Adrenal gland (tissue), 12 donors: Measurements from ENCODE around the gene ZBTB40. TPM values are rescaled to one million over a fixed set of nuclear protein-coding genes. Genes with fewer than 3 reads are reported as not detected.

ENCODE experiments used
- DNase-seq, 7 donors: peaks; one replicate each; pipeline ENCODE4 v3.0.0-alpha.2; 2019 to 2020
- H3K27ac ChIP-seq, 5 donors: fragments of 200-600 bp; sonication (generic) in 4 of 5; 1 replicate in 3 of 5; 2 replicates in 2 of 5; pipeline versions ENCODE4 v1.5.1 to v1.8.0; 2016 to 2020; ENCODE audit warnings: mild to moderate bottlenecking in 1 of 5
- H3K27me3 ChIP-seq: fragments of 200-600 bp; 2 replicates; pipeline ENCODE4 v1.8.0; 2021
- H3K36me3 ChIP-seq, 2 donors: fragments of 200-600 bp; replicated peaks in 1 of 2; 1 replicate in 1 of 2; 2 replicates in 1 of 2; pipeline versions ENCODE4 v1.5.1 to v1.8.0; 2018 to 2022
- H3K4me1 ChIP-seq, 2 donors: fragments of 200-600 bp; replicated peaks in 1 of 2; 1 replicate in 1 of 2; 2 replicates in 1 of 2; pipeline versions ENCODE4 v1.5.1 to v1.8.0; 2018 to 2021
- H3K4me3 ChIP-seq, 4 donors: fragments of 200-600 bp; sonication (generic) in 3 of 4; one replicate each; pipeline ENCODE4 v1.5.1; 2016 to 2018
- H3K9me3 ChIP-seq, 3 donors: fragments of 200-600 bp; sonication (generic) in 1 of 3; replicated peaks in 1 of 3; 1 replicate in 2 of 3; 2 replicates in 1 of 3; pipeline versions ENCODE4 v1.5.1 to v1.8.0; 2016 to 2021
- POLR2A ChIP-seq, 2 donors: fragments of 450-650 bp; IDR thresholded peaks; one replicate each; pipeline ENCODE4 v1.6.1; 2017; ENCODE audit warnings: antibody characterized with exemption in 2 of 2, mild to moderate bottlenecking in 2 of 2, moderate library complexity in 1 of 2
- WGBS, 4 donors: extraction: QIAGEN DNeasy Blood & Tissue Kit in 2 of 4; methylation state at CpG; one replicate each; pipeline versions ENCODE4 v1.1.5 to v1.1.7; 2013 to 2017; 5-methylcytosine and 5-hydroxymethylcytosine counted together
- intact Hi-C, 2 donors: fragments of 100-400 bp; cut with DNase I; formaldehyde crosslinking; loops; one replicate each; pipeline versions ENCODE4 v1.14.1 to v1.15.0; 2022 to 2023
- polyA plus RNA-seq, 3 donors: library from polyadenylated mRNA; stranded (reverse); fragments of 200-250 nt in 2 of 3; fragments of 350-450 nt in 1 of 3; fragmentation: Illumina TruSeq in 1 of 3; extraction: RNeasy Lipid Tissue Mini Kit (QIAGEN cat#74804) in 1 of 3; gene quantifications; one replicate each; pipeline ENCODE4 v1.2.3, GENCODE V29; 2013 to 2014
- total RNA-seq, 9 donors: library from RNA; depleted of rRNA in 4 of 9; stranded (reverse); fragments of >200 nt in 4 of 9; fragments of 120-200 nt in 1 of 9; fragmentation: NEBNext Ultra II Directional in 1 of 9; extraction: Animal tissue kit (Norgen Biotek cat#: 25700) in 1 of 9; gene quantifications; one replicate each; pipeline versions ENCODE4 v1.1.0 to v1.2.4, GENCODE V29; 2013 to 2023
- TF ChIP-seq, protein P1 (sequence below), 6 experiments: fragments of 450-650 bp in 4 of 6; fragments of 200-600 bp in 2 of 6; sonication (generic) in 1 of 6; IDR thresholded peaks; 1 replicate in 5 of 6; 2 replicates in 1 of 6; pipeline versions ENCODE4 v1.5.1 to v1.8.0; 2016 to 2021; ENCODE audit warnings: antibody characterized with exemption in 6 of 6, mild to moderate bottlenecking in 2 of 6, moderate library complexity in 1 of 6
- donor health status: healthy with polysubstance abuse.
- donor health status: Bipolar disorder and iron deficiency.
- donor health status: DM: yes; HTN: yes; CAD: no.
- donor health status: DM: no; HTN: no; CAD: no.
- donor health status: DM: no; HTN: no; CAD: no.
- donor health status: DM: yes; HTN: yes; CAD: no.

ZBTB40 gene
- total and polyA plus RNA-seq, 12 donors: 17.1 to 45.7 (median 27.7) TPM

DNA sequence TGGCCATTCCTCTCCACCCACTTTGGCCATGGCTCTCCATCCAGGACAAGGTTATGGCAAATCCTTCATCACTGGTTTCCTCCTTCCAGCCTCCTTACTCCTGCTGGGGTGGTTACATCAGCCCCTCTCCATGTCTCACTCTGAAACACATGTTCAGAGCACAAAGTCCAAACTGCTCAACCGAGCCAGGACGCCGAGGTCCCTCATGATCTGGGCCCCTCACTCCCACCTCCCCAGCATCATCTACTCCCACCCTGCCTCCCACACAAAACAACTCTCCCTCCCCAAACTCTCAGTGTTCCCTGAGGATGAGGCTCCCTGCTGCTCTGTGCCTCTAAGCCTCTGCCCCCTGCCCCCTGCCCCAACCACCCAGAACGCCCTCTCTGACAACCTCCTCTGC is 33.3 kb upstream of the ZBTB40 start:
- Histone ChIP-seq H3K9me3 (no peaks in the 10 kb centered on the region), H3K4me3 (no peak overlapping the region), H3K27me3 (no peaks in the 10 kb centered on the region), H3K4me1 (peaks cover 0 to 22% of the 10 kb centered on the region in 2 donors), H3K36me3 (no peaks in the 10 kb centered on the region), H3K27ac (no peak overlapping the region)
- intact Hi-C loops: loop anchor here (2.0 to 10.0 kb wide), 2 partner anchors 224 to 284 kb away; partner anchors contain the start of gene C1QC (in 1 of the 2)
- no peak for TF ChIP-seq POLR2A (IDR thresholded peaks at IDR 0.05)
- TF ChIP-seq, protein P1, sequence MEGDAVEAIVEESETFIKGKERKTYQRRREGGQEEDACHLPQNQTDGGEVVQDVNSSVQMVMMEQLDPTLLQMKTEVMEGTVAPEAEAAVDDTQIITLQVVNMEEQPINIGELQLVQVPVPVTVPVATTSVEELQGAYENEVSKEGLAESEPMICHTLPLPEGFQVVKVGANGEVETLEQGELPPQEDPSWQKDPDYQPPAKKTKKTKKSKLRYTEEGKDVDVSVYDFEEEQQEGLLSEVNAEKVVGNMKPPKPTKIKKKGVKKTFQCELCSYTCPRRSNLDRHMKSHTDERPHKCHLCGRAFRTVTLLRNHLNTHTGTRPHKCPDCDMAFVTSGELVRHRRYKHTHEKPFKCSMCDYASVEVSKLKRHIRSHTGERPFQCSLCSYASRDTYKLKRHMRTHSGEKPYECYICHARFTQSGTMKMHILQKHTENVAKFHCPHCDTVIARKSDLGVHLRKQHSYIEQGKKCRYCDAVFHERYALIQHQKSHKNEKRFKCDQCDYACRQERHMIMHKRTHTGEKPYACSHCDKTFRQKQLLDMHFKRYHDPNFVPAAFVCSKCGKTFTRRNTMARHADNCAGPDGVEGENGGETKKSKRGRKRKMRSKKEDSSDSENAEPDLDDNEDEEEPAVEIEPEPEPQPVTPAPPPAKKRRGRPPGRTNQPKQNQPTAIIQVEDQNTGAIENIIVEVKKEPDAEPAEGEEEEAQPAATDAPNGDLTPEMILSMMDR (IDR thresholded peaks at IDR 0.05): no peak
- DNase-seq: no peak
- 58 to 87% (median 75%) methylated on average over 4 of the region's 4 CpGs for WGBS, 4 donors

DNA sequence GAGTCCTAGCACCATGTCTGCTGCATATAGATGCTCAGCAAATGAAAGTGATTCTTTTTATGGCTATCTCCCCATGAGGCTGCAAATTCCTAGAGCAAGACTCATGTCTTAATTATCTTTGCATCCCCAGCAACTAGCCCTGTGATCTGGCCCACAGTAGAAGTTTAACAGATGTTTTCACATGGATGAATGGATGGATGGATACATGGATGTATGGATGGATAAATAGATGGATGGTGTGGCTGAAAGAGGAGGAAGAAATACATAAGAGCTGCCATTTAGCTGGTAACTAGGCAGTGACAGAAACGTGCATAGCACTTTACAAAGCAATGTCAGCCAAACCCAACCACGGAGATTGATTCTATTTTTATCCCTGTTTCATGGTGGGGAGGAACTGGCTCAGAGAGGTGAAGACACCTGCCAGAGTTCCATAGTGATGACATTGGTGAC is 32.7 kb upstream of the ZBTB40 start:
- Histone ChIP-seq H3K27me3 (no peaks in the 10 kb centered on the region), H3K27ac (no peak overlapping the region), H3K4me1 (peaks cover 0 to 15% of the 10 kb centered on the region in 2 donors), H3K36me3 (no peaks in the 10 kb centered on the region), H3K4me3 (no peak overlapping the region), H3K9me3 (no peaks in the 10 kb centered on the region)
- no peak for DNase-seq
- intact Hi-C loops: loop anchor here (2.0 to 10.0 kb wide), 2 partner anchors 224 to 284 kb away; partner anchors contain the start of gene C1QC (in 1 of the 2)
- WGBS, 4 donors: 0 to 4% (median 0%) methylated on average over 2 of the region's 2 CpGs
- TF ChIP-seq, protein P1 (IDR thresholded peaks at IDR 0.05): no peak
- TF ChIP-seq POLR2A (IDR thresholded peaks at IDR 0.05): no peak

DNA sequence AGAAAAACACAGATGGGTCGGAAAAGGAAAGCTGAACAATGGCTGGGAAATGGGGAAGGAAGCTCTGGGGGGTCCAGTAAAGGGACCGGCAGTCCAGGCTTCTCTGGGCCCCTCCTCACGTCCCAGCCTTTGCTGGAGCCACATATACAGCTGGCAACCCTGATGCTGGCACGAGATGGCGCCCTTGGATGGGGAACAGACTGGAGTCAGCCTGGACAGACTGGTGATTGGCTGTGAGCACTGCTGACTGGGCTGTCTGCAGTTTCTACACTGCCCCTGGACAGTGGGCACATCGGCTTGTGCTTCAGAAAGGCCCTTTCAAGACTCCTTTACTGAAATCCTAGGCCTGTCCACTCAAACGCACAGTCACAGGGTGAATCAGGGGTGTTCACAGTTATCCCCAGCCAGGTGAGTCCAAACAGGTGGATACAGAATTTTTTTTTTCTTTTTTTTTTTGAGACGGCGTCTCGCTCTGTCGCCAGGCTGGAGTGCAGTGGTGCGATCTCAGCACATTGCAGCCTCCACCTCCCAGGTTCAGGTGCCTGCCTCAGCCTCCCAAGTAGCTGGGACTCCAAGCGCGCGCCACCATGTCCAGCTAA is 31.1 kb upstream of the ZBTB40 start:
- DNase-seq: peak; percentile 86 to 96 (median 92)
- H3K9me3 ChIP-seq: no peaks in the 10 kb centered on the region
- H3K4me1 ChIP-seq: peaks cover 0 to 8% of the 10 kb centered on the region in 2 donors
- H3K27ac ChIP-seq: no peak overlapping the region
- no peak overlapping the region for H3K4me3 ChIP-seq
- intact Hi-C loops: loop anchor here in 1 of 2 donors (2.0 to 10.0 kb wide), 2 partner anchors 104 to 222 kb away; partner anchors contain the start of gene C1QC
- no peak for TF ChIP-seq POLR2A (IDR thresholded peaks at IDR 0.05)
- TF ChIP-seq, protein P1 (IDR thresholded peaks at IDR 0.05): peak; percentile 34 to 97 (median 90)
- 37 to 55% (median 49%) methylated on average over 12 to 15 of the region's 15 CpGs for WGBS, 4 donors
- no peaks in the 10 kb centered on the region for H3K36me3 ChIP-seq
- no peaks in the 10 kb centered on the region for H3K27me3 ChIP-seq

DNA sequence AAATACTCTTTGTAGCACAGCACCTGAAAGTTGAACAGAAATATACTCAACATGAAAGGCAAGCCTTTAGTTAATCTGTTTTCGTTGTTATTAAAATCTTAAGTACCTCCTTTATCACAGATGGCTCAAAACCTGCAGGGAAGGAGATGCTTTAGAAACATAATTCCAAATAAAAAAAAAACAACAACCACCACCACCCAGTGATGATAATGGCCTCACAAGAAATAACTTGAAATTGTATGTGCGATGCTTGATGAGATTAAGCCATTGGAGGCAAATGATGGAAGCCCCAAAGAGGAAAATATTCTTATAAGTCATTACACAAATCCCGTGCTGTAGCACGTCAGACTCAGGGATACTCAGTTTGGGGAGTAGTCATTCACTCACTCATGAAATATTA is 24.9 kb upstream of the ZBTB40 start:
- WGBS, 4 donors: 82 to 93% (median 87%) methylated on average over 4 of the region's 4 CpGs
- no peak overlapping the region for H3K27ac ChIP-seq
- TF ChIP-seq, protein P1 (IDR thresholded peaks at IDR 0.05): no peak
- TF ChIP-seq POLR2A (IDR thresholded peaks at IDR 0.05): no peak
- H3K9me3 ChIP-seq: no peaks in the 10 kb centered on the region
- intact Hi-C loops: loop anchor here in 1 of 2 donors (10.0 kb wide), 1 partner anchor 98 kb away; no protein-coding TSS in a partner anchor
- H3K27me3 ChIP-seq: no peaks in the 10 kb centered on the region
- no peaks in the 10 kb centered on the region for H3K36me3 ChIP-seq
- DNase-seq: no peak
- H3K4me3 ChIP-seq: no peak overlapping the region
- no peaks in the 10 kb centered on the region for H3K4me1 ChIP-seq
